Body of pancreas (tissue), 4 donors: ENCODE measurements around the gene TPM2. TPM values are rescaled to one million over a fixed set of nuclear protein-coding genes. Genes with fewer than 3 reads are reported as not detected.
A peak's percentile ranks its signal among the peaks of the same experiment; 100 is the strongest.

Source experiments
- ATAC-seq: fragments of 150-250 bp; one replicate; pipeline ENCODE4 v1.9.1; 2016
- DNase-seq, 4 donors: peaks; one replicate each; pipeline ENCODE4 v3.0.0-alpha.2; 2019
- H3K27ac ChIP-seq, 4 donors: fragments of 200-600 bp; sonication (generic); 1 replicate in 3 of 4; 2 replicates in 1 of 4; pipeline versions ENCODE4 v1.5.1 to v1.6.1; 2016 to 2019; ENCODE audit warnings: mild to moderate bottlenecking in 1 of 4, mixed read lengths in 1 of 4, moderate library complexity in 1 of 4
- H3K27me3 ChIP-seq, 2 donors: fragments of 200-600 bp; sonication (generic); one replicate each; pipeline ENCODE4 v1.6.0; 2016; ENCODE audit warnings: mild to moderate bottlenecking in 1 of 2
- H3K36me3 ChIP-seq, 2 donors: fragments of 200-600 bp; sonication (generic); replicated peaks in 1 of 2; 2 replicates each; pipeline ENCODE4 v1.5.1; 2016; ENCODE audit warnings: low read depth in 2 of 2; ENCODE audit not compliant: insufficient read depth in 1 of 2
- H3K4me1 ChIP-seq: fragments of 200-600 bp; sonication (generic); one replicate; pipeline ENCODE4 v1.6.0; 2016
- H3K4me3 ChIP-seq, 2 donors: fragments of 200-600 bp; sonication (generic); 1 replicate in 1 of 2; 2 replicates in 1 of 2; pipeline ENCODE4 v1.5.1; 2016 to 2019
- H3K9me3 ChIP-seq, 3 donors: fragments of 200-600 bp; sonication (generic); 1 replicate in 2 of 3; 2 replicates in 1 of 3; pipeline ENCODE4 v1.5.1; 2016
- POLR2A ChIP-seq, 3 donors: fragments of 450-650 bp; IDR thresholded peaks; one replicate each; pipeline ENCODE4 v1.6.1; 2016; ENCODE audit warnings: antibody characterized with exemption in 3 of 3, mild to moderate bottlenecking in 2 of 3
- WGBS, 2 donors: methylation state at CpG; one replicate each; pipeline ENCODE4 v1.1.5; 2017; 5-methylcytosine and 5-hydroxymethylcytosine counted together
- intact Hi-C: fragments of 100-400 bp; cut with DNase I; formaldehyde crosslinking; loops from one replicate; pipeline ENCODE4 v1.15.1; 2023
- total RNA-seq, 2 donors: library from RNA; depleted of rRNA; stranded (reverse); fragments of >200 nt; gene quantifications; one replicate each; pipeline ENCODE4 v1.1.0, GENCODE V29; 2016
- TF ChIP-seq, protein P1 (sequence below), 7 experiments: fragments of 450-650 bp in 4 of 7; fragments of 200-600 bp in 3 of 7; sonication (generic) in 3 of 7; IDR thresholded peaks; one replicate each; pipeline ENCODE4 v1.5.1; 2016 to 2019; ENCODE audit warnings: antibody characterized with exemption in 7 of 7

TPM2 gene
- total RNA-seq, 2 donors from 2014 or later: 75.8 to 132 TPM

DNA sequence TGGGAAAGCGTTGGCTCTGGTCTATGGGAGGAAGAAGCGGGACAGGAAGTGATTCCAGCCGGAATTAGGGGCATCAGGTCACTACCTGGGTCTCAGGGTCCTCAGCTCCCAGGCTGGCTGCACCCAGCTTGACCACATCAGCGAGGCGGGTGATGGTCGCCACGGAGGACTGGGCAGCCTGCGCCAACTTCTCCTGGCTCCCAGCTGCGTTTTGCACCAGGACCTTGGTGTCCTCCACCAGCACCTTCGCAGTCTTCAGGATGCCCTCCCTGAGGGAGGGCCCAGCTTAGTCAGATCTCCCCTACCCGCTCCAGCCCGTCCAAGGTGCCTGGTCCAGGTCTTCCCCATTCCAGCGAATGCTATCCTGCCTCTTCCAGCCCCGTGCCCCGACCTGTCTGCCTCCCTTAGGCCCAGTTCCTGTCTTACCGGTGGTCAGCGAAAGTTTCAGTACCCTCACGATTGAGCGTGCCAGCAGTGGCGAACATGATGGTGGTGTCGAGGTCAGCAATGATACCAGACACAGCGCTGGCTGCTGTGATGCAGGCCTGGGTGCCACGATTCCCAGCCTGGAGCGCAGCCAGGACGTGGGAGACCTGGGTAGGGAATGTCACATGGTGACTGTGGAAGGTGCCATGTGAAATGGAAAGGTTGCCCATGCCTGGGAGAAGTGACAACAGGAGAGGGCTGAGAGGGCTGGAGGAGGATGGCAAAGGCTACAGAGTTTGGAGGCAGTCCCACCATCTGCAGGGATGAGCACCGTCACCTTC lies 14.4 kb upstream of the TPM2 start:
- no peak for DNase-seq
- peaks cover 50 to 81% of the 10 kb centered on the region in 2 donors for H3K36me3 ChIP-seq
- no peaks in the 10 kb centered on the region for H3K4me1 ChIP-seq
- WGBS, 2 donors: 95 to 96% methylated on average over 22 to 26 of the region's 26 CpGs
- no peak overlapping the region for H3K27ac ChIP-seq
- no peak for ATAC-seq
- no peaks in the 10 kb centered on the region for H3K27me3 ChIP-seq
- H3K9me3 ChIP-seq: no peaks in the 10 kb centered on the region
- no peak for TF ChIP-seq POLR2A (IDR thresholded peaks at IDR 0.05)
- TF ChIP-seq, protein P1, sequence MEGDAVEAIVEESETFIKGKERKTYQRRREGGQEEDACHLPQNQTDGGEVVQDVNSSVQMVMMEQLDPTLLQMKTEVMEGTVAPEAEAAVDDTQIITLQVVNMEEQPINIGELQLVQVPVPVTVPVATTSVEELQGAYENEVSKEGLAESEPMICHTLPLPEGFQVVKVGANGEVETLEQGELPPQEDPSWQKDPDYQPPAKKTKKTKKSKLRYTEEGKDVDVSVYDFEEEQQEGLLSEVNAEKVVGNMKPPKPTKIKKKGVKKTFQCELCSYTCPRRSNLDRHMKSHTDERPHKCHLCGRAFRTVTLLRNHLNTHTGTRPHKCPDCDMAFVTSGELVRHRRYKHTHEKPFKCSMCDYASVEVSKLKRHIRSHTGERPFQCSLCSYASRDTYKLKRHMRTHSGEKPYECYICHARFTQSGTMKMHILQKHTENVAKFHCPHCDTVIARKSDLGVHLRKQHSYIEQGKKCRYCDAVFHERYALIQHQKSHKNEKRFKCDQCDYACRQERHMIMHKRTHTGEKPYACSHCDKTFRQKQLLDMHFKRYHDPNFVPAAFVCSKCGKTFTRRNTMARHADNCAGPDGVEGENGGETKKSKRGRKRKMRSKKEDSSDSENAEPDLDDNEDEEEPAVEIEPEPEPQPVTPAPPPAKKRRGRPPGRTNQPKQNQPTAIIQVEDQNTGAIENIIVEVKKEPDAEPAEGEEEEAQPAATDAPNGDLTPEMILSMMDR (IDR thresholded peaks at IDR 0.05): no peak
- intact Hi-C loops: no loop called here
- H3K4me3 ChIP-seq: no peak overlapping the region

DNA sequence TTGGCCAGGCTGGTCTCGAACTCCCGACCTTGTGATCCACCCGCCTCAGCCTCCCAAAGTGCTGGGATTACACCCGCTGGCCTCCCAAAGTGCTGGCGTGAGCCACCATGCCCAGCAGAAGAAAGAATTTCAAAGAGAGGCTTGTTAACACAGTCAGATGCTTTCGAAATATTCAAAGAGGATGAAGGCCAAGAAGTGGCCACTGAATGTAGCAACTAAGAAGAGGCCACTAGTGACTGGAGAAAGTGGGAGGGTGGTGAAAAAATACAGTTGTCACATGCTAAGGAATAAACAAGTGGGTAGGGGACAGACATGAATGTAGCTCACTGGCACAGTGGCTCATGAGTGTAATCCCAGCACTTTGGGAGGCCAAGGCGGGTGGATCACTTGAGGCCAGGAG lies 13.0 kb upstream of the TPM2 start:
- intact Hi-C loops: no loop called here
- Histone ChIP-seq H3K27me3 (no peaks in the 10 kb centered on the region), H3K9me3 (no peaks in the 10 kb centered on the region), H3K36me3 (peaks cover 50 to 84% of the 10 kb centered on the region in 2 donors), H3K27ac (no peak overlapping the region), H3K4me1 (no peaks in the 10 kb centered on the region), H3K4me3 (no peak overlapping the region)
- TF ChIP-seq POLR2A (IDR thresholded peaks at IDR 0.05): no peak
- TF ChIP-seq, protein P1 (IDR thresholded peaks at IDR 0.05): no peak
- no peak for ATAC-seq
- 94 to 96% methylated on average over 7 of the region's 7 CpGs for WGBS, 2 donors
- no peak for DNase-seq

GRCh38 chr9:35700942-35701341 lies 11.2 kb upstream of the TPM2 start:
- intact Hi-C loops: no loop called here
- Histone ChIP-seq H3K36me3 (peaks cover 40 to 70% of the 10 kb centered on the region in 2 donors), H3K4me1 (peaks cover 16% of the 10 kb centered on the region), H3K27me3 (no peaks in the 10 kb centered on the region), H3K27ac (no peak overlapping the region), H3K9me3 (no peaks in the 10 kb centered on the region), H3K4me3 (no peak overlapping the region)
- no peak for DNase-seq
- ATAC-seq: no peak
- TF ChIP-seq, protein P1 (IDR thresholded peaks at IDR 0.05): no peak
- TF ChIP-seq POLR2A (IDR thresholded peaks at IDR 0.05): no peak

GRCh38 chr9:35700031-35700430 lies 10.3 kb upstream of the TPM2 start:
- intact Hi-C loops: no loop called here
- no peak for ATAC-seq
- Histone ChIP-seq H3K27ac (peak overlapping the region in 1 of 4 donors; percentile 16), H3K36me3 (peaks cover 40 to 61% of the 10 kb centered on the region in 2 donors), H3K27me3 (no peaks in the 10 kb centered on the region), H3K4me1 (peaks cover 25% of the 10 kb centered on the region), H3K4me3 (no peak overlapping the region), H3K9me3 (no peaks in the 10 kb centered on the region)
- 53 to 59% methylated on average over 11 of the region's 11 CpGs for WGBS, 2 donors
- TF ChIP-seq, protein P1 (IDR thresholded peaks at IDR 0.05): no peak
- TF ChIP-seq POLR2A (IDR thresholded peaks at IDR 0.05): no peak
- DNase-seq: peak in 2 of 4 donors; percentile 34 to 65

GRCh38 chr9:35698231-35698630 lies 8.5 kb upstream of the TPM2 start:
- Histone ChIP-seq H3K27ac (no peak overlapping the region), H3K4me1 (peaks cover 28% of the 10 kb centered on the region), H3K9me3 (no peaks in the 10 kb centered on the region), H3K36me3 (peaks cover 30 to 43% of the 10 kb centered on the region in 2 donors), H3K4me3 (no peak overlapping the region), H3K27me3 (no peaks in the 10 kb centered on the region)
- DNase-seq (no peak), ATAC-seq (no peak)
- intact Hi-C loops: loop anchor here (5.0 kb wide), 1 partner anchor 36 kb away; no protein-coding TSS in a partner anchor
- WGBS, 2 donors: 89 to 94% methylated on average over 3 to 5 of the region's 5 CpGs
- TF ChIP-seq, protein P1 (IDR thresholded peaks at IDR 0.05): no peak
- TF ChIP-seq POLR2A (IDR thresholded peaks at IDR 0.05): no peak
